SK-N-MC (cell line): ENCODE measurements around the gene HSD11B2.

Source experiments
- DNase-seq: peaks from one replicate; pipeline ENCODE4 v3.0.0-alpha.2; 2011; ENCODE audit warnings: low read depth, low spot score
- H3K27ac ChIP-seq: fragments of 200-600 bp; sonication (generic); 2 replicates; pipeline ENCODE4 v1.5.1; 2016; ENCODE audit warnings: mixed run types
- H3K36me3 ChIP-seq: fragments of 200-600 bp; sonication (generic); 2 replicates; pipeline ENCODE4 v1.6.1; 2017; ENCODE audit warnings: antibody characterized with exemption, low read length, mixed read lengths; ENCODE audit not compliant: insufficient read depth
- H3K4me3 ChIP-seq: fragments of 200-600 bp; sonication (generic); 2 replicates; pipeline ENCODE4 v1.5.1; 2016
- H3K9ac ChIP-seq: fragments of 200-600 bp; sonication (generic); 2 replicates; pipeline ENCODE4 v1.8.0; 2017; ENCODE audit warnings: mixed run types, mixed read lengths; ENCODE audit not compliant: insufficient read length
- H3K9me3 ChIP-seq: fragments of 200-600 bp; sonication (generic); 2 replicates; pipeline ENCODE4 v1.6.1; 2017; ENCODE audit warnings: low read depth, mild to moderate bottlenecking, antibody characterized with exemption, low read length, moderate library complexity, mixed read lengths
- EZH2 ChIP-seq: fragments of 200-600 bp; sonication (generic); IDR thresholded peaks from one replicate; pipeline ENCODE4 v1.6.1; 2017; ENCODE audit warnings: antibody characterized with exemption
- FOXP2 ChIP-seq: optimal IDR thresholded peaks from 2 replicates; pipeline ENCODE3; 2011; ENCODE audit warnings: mild to moderate bottlenecking, moderate library complexity; ENCODE audit not compliant: insufficient read depth; ENCODE audit errors: extremely low read length, control extremely low read depth
- POLR2AphosphoS5 ChIP-seq: IDR thresholded peaks from 2 replicates; pipeline ENCODE4 v1.6.1; 2012; ENCODE audit warnings: mild to moderate bottlenecking, low read depth, low read length, borderline replicate concordance

Gene HSD11B2

GRCh38 chr16:67389911-67390815, 40.8 kb upstream of the HSD11B2 start:
- no peaks in the 10 kb centered on the region for H3K9me3 ChIP-seq
- no peak for TF ChIP-seq FOXP2
- TF ChIP-seq EZH2: no peak
- no peak for TF ChIP-seq POLR2AphosphoS5
- no peak overlapping the region for H3K9ac ChIP-seq
- no peak for DNase-seq
- H3K27ac ChIP-seq: no peak overlapping the region
- H3K4me3 ChIP-seq: no peak overlapping the region
- H3K36me3 ChIP-seq: no peaks in the 10 kb centered on the region

GRCh38 chr16:67390816-67391423, 40.0 kb upstream of the HSD11B2 start:
- Histone ChIP-seq H3K9me3 (no peaks in the 10 kb centered on the region), H3K27ac (no peak overlapping the region), H3K36me3 (no peaks in the 10 kb centered on the region)

GRCh38 chr16:67391424-67392300, 39.3 kb upstream of the HSD11B2 start:
- H3K4me3 ChIP-seq: no peak overlapping the region
- DNase-seq: no peak
- H3K27ac ChIP-seq: no peak overlapping the region
- no peaks in the 10 kb centered on the region for H3K36me3 ChIP-seq
- H3K9me3 ChIP-seq: no peaks in the 10 kb centered on the region
- no peak overlapping the region for H3K9ac ChIP-seq
- TF ChIP-seq FOXP2: no peak
- no peak for TF ChIP-seq POLR2AphosphoS5
- TF ChIP-seq EZH2: no peak

More at GRCh38 chr16:67390816-67391423, 40.0 kb upstream of the HSD11B2 start:
- TF ChIP-seq FOXP2: no peak
- TF ChIP-seq EZH2: no peak
- no peak overlapping the region for H3K4me3 ChIP-seq
- H3K9ac ChIP-seq: no peak overlapping the region
- DNase-seq: no peak

GRCh38 chr16:67392301-67393059, 38.4 kb upstream of the HSD11B2 start:
- Histone ChIP-seq H3K4me3 (no peak overlapping the region), H3K27ac (no peak overlapping the region), H3K36me3 (no peaks in the 10 kb centered on the region), H3K9ac (no peak overlapping the region), H3K9me3 (no peaks in the 10 kb centered on the region)
- no peak for TF ChIP-seq POLR2AphosphoS5
- TF ChIP-seq EZH2: no peak
- TF ChIP-seq FOXP2: no peak
- no peak for DNase-seq

GRCh38 chr16:67393111-67393787, 37.7 kb upstream of the HSD11B2 start, which contains the start of gene TPPP3:
TSS of gene TPPP3 (minus strand) at chr16:67393498. CDS start at chr16:67391111, 2,387 bp downstream.
- Histone ChIP-seq H3K9ac (no peak within 1 kb of the TSS), H3K4me3 (no peak within 1 kb of the TSS; the same call in 1 of the 2 replicates)

GRCh38 chr16:67393788-67394154, 37.1 kb upstream of the HSD11B2 start:
- H3K9ac ChIP-seq: no peak overlapping the region
- TF ChIP-seq FOXP2 (no peak), POLR2AphosphoS5 (no peak), EZH2 (no peak)
- H3K9me3 ChIP-seq: no peaks in the 10 kb centered on the region
- no peak overlapping the region; the same call in 1 of the 2 replicates for H3K4me3 ChIP-seq
- no peak for DNase-seq
- no peaks in the 10 kb centered on the region for H3K36me3 ChIP-seq
- no peak overlapping the region for H3K27ac ChIP-seq

More at GRCh38 chr16:67393111-67393787, 37.7 kb upstream of the HSD11B2 start, which contains the start of gene TPPP3:
- no peaks in the 10 kb centered on the region for H3K9me3 ChIP-seq
- TF ChIP-seq POLR2AphosphoS5 (no peak), EZH2 (no peak), FOXP2 (no peak)
- no peak for DNase-seq
- H3K36me3 ChIP-seq: no peaks in the 10 kb centered on the region
- H3K27ac ChIP-seq: no peak within 1 kb of the TSS

GRCh38 chr16:67394155-67395104, 36.5 kb upstream of the HSD11B2 start:
- DNase-seq: no peak
- no peak for TF ChIP-seq FOXP2
- TF ChIP-seq EZH2: no peak
- no peak for TF ChIP-seq POLR2AphosphoS5
- Histone ChIP-seq H3K9me3 (no peaks in the 10 kb centered on the region), H3K4me3 (no peak overlapping the region), H3K36me3 (no peaks in the 10 kb centered on the region), H3K27ac (no peak overlapping the region), H3K9ac (no peak overlapping the region)
